ENCODE data around the gene TSC22D1. TPM values are rescaled to one million over a fixed set of nuclear protein-coding genes. Genes with fewer than 3 reads are reported as not detected.

Gene TSC22D1
- total RNA-seq, 1 experiment from 2014 or later: 37.2 TPM

GRCh38 chr13:44382635-44383145 is 193.4 kb downstream of the TSC22D1 start:
- CTCF ChIA-PET: interaction anchor here (0.7 kb wide), 1 partner anchor 140 kb away, joined by 3 read pairs; no protein-coding TSS in a partner anchor
- DNase-seq: no peak
- no peaks in the 10 kb centered on the region for H3K27me3 Mint-ChIP-seq (ENCODE audit: unreplicated experiment)
- H3K4me1 Mint-ChIP-seq (ENCODE audit: low read depth, unreplicated experiment): peaks cover 8% of the 10 kb centered on the region
- TF ChIP-seq CTCF (IDR thresholded peaks at IDR 0.05; ENCODE audit: unreplicated experiment): no peak
- H3K27ac Mint-ChIP-seq (ENCODE audit: unreplicated experiment): no peak overlapping the region
- no peaks in the 10 kb centered on the region for H3K9me3 Mint-ChIP-seq (ENCODE audit: low read depth, unreplicated experiment)
- no peaks in the 10 kb centered on the region for H3K36me3 Mint-ChIP-seq (ENCODE audit: insufficient read depth, unreplicated experiment)
- H3K4me3 Mint-ChIP-seq (ENCODE audit: low read depth, unreplicated experiment): no peak overlapping the region
- BruUV-seq (replicated peaks): no TSS peak
- intact Hi-C loops (cut with micrococcal nuclease; ENCODE audit: unreplicated experiment): no loop called here

Other genes starting within 250 kb of the TSC22D1 start
- not detected in 2 replicates for gene SERP2, start 202.5 kb downstream of the TSC22D1 start, total RNA-seq (2022)